ENCODE measurements around the gene ATP6V1C2.

DNA sequence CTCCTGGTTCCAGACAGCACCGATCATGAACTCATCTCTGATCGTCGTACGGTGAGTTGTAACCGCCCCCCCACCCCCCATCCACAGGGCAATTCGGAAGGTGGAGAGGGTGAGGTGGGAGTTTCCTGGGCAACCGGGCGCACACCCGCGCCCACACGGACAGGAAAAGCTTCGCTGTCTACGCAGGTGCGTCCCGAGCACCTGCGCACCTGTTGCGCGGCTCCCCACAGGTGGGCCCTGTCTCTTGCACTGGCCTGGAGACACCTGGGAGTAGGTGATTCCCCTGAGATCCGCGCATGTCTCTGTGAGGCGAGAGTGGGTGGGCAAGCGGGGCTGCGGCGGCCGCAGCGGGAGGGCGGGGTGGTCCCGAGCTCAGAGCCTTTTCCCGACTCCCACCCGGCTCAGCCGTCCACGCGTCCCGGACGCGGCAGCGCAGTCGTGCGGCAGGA lies 459 bp upstream of the ATP6V1C2 start:
- TF ChIP-seq CTCF (IDR thresholded peaks at IDR 0.05): no peak
- no peak for TF ChIP-seq POLR2A (IDR thresholded peaks at IDR 0.05)
